ENCODE data around the gene RASAL3. TPM values are rescaled to one million over a fixed set of nuclear protein-coding genes. Genes with fewer than 3 reads are reported as not detected.

The RASAL3 gene
- total RNA-seq, 1 experiment from 2014 or later, result 0.57 TPM

- ChIA-PET RAD21 (ENCODE audit: low non-redundant PET in 1 of 2, low total read pairs in 2 of 2, uncharacterized antibody in 2 of 2, unreplicated experiment in 2 of 2) (no interaction called here), CTCF (no interaction called here), POLR2A (no interaction called here)
- no peaks in the 10 kb centered on the region for H3K9me2 ChIP-seq (ENCODE audit: insufficient read depth)
- no peak overlapping the region for H3K4me3 ChIP-seq (replicated peaks in 1 of 2; ENCODE audit: low read depth in 1 of 2, low read length in 2 of 2)
- DNase-seq (ENCODE audit: low read depth, low spot score), result peak; percentile 27
- no peak overlapping the region for H3K9ac ChIP-seq (ENCODE audit: low read length)
- no peaks in the 10 kb centered on the region for H3K79me2 ChIP-seq (ENCODE audit: insufficient read depth, low read length)
- no peaks in the 10 kb centered on the region for H4K20me1 ChIP-seq (ENCODE audit: insufficient read depth)
- no peaks in the 10 kb centered on the region for H3K27me3 ChIP-seq (ENCODE audit: insufficient read depth, low read length)
- no peak overlapping the region for H2AFZ ChIP-seq (ENCODE audit: low read depth, low read length, poor library complexity, severe bottlenecking)
- intact Hi-C loops (cut with micrococcal nuclease), result loop anchor here (10.0 kb wide), 1 partner anchor 98 kb away; no protein-coding TSS in a partner anchor
- BruUV-seq (replicated peaks), result no TSS peak
- H3K36me3 ChIP-seq (ENCODE audit: control insufficient read depth in 1 of 2, insufficient read depth in 2 of 2, low read length in 2 of 2), result no peaks in the 10 kb centered on the region
- no peak overlapping the region for H3K4me2 ChIP-seq (ENCODE audit: low read length)
- TF ChIP-seq ELF1 (IDR thresholded peaks at IDR 0.05; ENCODE audit: borderline replicate concordance, low read depth) (no peak), ZNF274 (IDR thresholded peaks at IDR 0.05; ENCODE audit: low read depth, low read length) (no peak), JUND (IDR thresholded peaks at IDR 0.05) (no peak), EZH2 (IDR thresholded peaks at IDR 0.05) (no peak), POLR2AphosphoS5 (IDR thresholded peaks at IDR 0.05; ENCODE audit: low read depth, low read length) (no peak), YY1 (IDR thresholded peaks at IDR 0.05; ENCODE audit: extremely low read depth, insufficient replicate concordance, low read depth, low read length) (no peak), TCF7L2 (IDR thresholded peaks at IDR 0.05; ENCODE audit: borderline replicate concordance, extremely low read depth, insufficient read depth, insufficient read length) (no peak), POLR2A (IDR thresholded peaks at IDR 0.05; ENCODE audit: borderline replicate concordance, extremely low read depth, insufficient read depth, insufficient read length) (no peak), REST (IDR thresholded peaks at IDR 0.05; ENCODE audit: low read depth) (no peak), CBX3 (IDR thresholded peaks at IDR 0.05; ENCODE audit: low read depth) (no peak), FOSL1 (IDR thresholded peaks at IDR 0.05; ENCODE audit: low read depth) (no peak)
- TF ChIP-seq, protein P1, sequence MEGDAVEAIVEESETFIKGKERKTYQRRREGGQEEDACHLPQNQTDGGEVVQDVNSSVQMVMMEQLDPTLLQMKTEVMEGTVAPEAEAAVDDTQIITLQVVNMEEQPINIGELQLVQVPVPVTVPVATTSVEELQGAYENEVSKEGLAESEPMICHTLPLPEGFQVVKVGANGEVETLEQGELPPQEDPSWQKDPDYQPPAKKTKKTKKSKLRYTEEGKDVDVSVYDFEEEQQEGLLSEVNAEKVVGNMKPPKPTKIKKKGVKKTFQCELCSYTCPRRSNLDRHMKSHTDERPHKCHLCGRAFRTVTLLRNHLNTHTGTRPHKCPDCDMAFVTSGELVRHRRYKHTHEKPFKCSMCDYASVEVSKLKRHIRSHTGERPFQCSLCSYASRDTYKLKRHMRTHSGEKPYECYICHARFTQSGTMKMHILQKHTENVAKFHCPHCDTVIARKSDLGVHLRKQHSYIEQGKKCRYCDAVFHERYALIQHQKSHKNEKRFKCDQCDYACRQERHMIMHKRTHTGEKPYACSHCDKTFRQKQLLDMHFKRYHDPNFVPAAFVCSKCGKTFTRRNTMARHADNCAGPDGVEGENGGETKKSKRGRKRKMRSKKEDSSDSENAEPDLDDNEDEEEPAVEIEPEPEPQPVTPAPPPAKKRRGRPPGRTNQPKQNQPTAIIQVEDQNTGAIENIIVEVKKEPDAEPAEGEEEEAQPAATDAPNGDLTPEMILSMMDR (IDR thresholded peaks at IDR 0.05 in 2 of 3, conservative IDR thresholded peaks at IDR 0.05 in 1 of 3; ENCODE audit: borderline replicate concordance in 1 of 3, insufficient read depth in 1 of 3, low read depth in 2 of 3, low read length in 2 of 3), result no peak
- TF ChIP-seq, protein P2, sequence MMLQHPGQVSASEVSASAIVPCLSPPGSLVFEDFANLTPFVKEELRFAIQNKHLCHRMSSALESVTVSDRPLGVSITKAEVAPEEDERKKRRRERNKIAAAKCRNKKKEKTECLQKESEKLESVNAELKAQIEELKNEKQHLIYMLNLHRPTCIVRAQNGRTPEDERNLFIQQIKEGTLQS (IDR thresholded peaks at IDR 0.05), result no peak
- peaks cover 5 to 9% of the 10 kb centered on the region in 2 experiments; a peak in 3 of 4 replicates for H3K4me1 ChIP-seq (ENCODE audit: control insufficient read depth in 1 of 2, insufficient read depth in 2 of 2, low read length in 2 of 2)
- no peak overlapping the region for H3K27ac ChIP-seq (ENCODE audit: low read depth, low read length)
- ATAC-seq, result peak; percentile 15; the same call in 1 of the 2 replicates
- no peaks in the 10 kb centered on the region for H3K9me3 ChIP-seq (ENCODE audit: control insufficient read depth in 1 of 2, insufficient read depth in 1 of 2, low read depth in 1 of 2, low read length in 2 of 2)
Measured at GRCh38 chr19:15456871-15457700, 7.3 kb downstream of the RASAL3 start.
